AG10803 (cell line): ENCODE results near the gene POLE.

Source experiments
- DNase-seq: peaks from one replicate; pipeline ENCODE4 v3.0.0; 2010; ENCODE audit warnings: low read depth
- H3K4me3 ChIP-seq: 2 replicates; pipeline ENCODE4 v1.5.1; 2011; ENCODE audit warnings: mild to moderate bottlenecking, low read length, control low read depth
- CTCF ChIP-seq: conservative IDR thresholded peaks from 2 replicates; pipeline ENCODE4 v1.5.1; 2011; ENCODE audit warnings: mild to moderate bottlenecking, low read length, control low read depth, inconsistent platforms

Gene POLE

GRCh38 chr12:132668191-132669088 is 18.7 kb downstream of the POLE start:
- DNase-seq: no peak

DNA sequence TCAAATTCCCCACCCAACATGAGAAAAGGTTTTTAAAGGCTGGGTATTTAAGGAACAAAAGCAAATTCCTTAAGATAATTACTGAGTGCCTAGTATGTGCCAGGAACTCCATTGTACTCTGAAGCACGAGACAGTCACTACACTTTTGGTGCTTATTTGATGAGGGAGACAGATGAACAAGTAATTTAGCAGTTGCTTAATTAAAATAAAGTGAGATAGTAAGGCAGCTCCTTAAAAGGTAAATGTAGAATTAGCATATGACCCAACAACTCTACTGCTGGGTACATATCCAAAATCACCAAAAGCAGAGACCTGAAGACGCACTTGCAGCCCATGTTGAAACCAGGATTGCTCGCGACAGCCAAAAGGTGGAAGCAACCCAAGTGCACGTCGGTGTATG is 21.3 kb downstream of the POLE start:
- DNase-seq: no peak
- no peak for TF ChIP-seq CTCF
- no peak overlapping the region for H3K4me3 ChIP-seq

More at GRCh38 chr12:132668191-132669088, 18.7 kb downstream of the POLE start:
- H3K4me3 ChIP-seq: no peak overlapping the region
- TF ChIP-seq CTCF: no peak

GRCh38 chr12:132665149-132665491 is 22.0 kb downstream of the POLE start:
- TF ChIP-seq CTCF: no peak
- DNase-seq: no peak
- no peak overlapping the region for H3K4me3 ChIP-seq

- DNase-seq: no peak
- no peak overlapping the region for H3K4me3 ChIP-seq
- no peak for TF ChIP-seq CTCF
Measured at GRCh38 chr12:132664206-132665148, 22.7 kb downstream of the POLE start.

- DNase-seq: no peak
- TF ChIP-seq CTCF: no peak
- H3K4me3 ChIP-seq: no peak overlapping the region
Measured at GRCh38 chr12:132662901-132663755, 24.0 kb downstream of the POLE start.

GRCh38 chr12:132661972-132662371 is 25.2 kb downstream of the POLE start:
- DNase-seq: no peak
- no peak overlapping the region for H3K4me3 ChIP-seq
- TF ChIP-seq CTCF: no peak
